Left ventricle myocardium inferior (tissue), 1 donor: ENCODE data around the gene ANGPTL4. TPM values are rescaled to one million over a fixed set of nuclear protein-coding genes. Genes with fewer than 3 reads are reported as not detected.

Experiments used
- DNase-seq: peaks from one replicate; pipeline ENCODE4 v3.0.0-alpha.2; 2020
- H3K27ac ChIP-seq: fragments of 200-600 bp; replicated peaks from 2 replicates; pipeline ENCODE4 v1.8.0; 2021
- H3K27me3 ChIP-seq: fragments of 200-600 bp; 2 replicates; pipeline ENCODE4 v1.8.0; 2021; ENCODE audit warnings: low read depth
- H3K36me3 ChIP-seq: fragments of 200-600 bp; 2 replicates; pipeline ENCODE4 v1.8.0; 2021
- H3K4me1 ChIP-seq: fragments of 200-600 bp; 2 replicates; pipeline ENCODE4 v1.8.0; 2021
- H3K4me3 ChIP-seq: fragments of 200-600 bp; 2 replicates; pipeline ENCODE4 v1.8.0; 2021; ENCODE audit warnings: mild to moderate bottlenecking, moderate library complexity
- H3K9me3 ChIP-seq: fragments of 200-600 bp; replicated peaks from 2 replicates; pipeline ENCODE4 v1.8.0; 2021
- intact Hi-C: fragments of 100-400 bp; cut with micrococcal nuclease; formaldehyde crosslinking; loops from one replicate; pipeline ENCODE4 v1.11.0; 2022
- microRNA-seq: library from miRNA; unstranded; fragments of <30 nt; microRNA quantifications from one replicate; pipeline ENCODE4 v1.2.0, GENCODE V29; 2020
- total RNA-seq: library from RNA; stranded (reverse); fragmentation: NEBNext Ultra II Directional; extraction: Animal tissue kit (Norgen Biotek cat#: 25700); gene quantifications from one replicate; pipeline ENCODE4 v1.2.1, GENCODE V29; 2021
- TF ChIP-seq, protein P1 (sequence below): fragments of 200-600 bp; IDR thresholded peaks from 2 replicates; pipeline ENCODE4 v1.8.0; 2021; ENCODE audit warnings: antibody characterized with exemption, mild to moderate bottlenecking, borderline replicate concordance
- donor health status: DM: no; HTN: yes; CAD: no; lungs with severe emphysema.

ANGPTL4 gene
- total RNA-seq, 1 donor from 2014 or later = 8.4 TPM

DNA sequence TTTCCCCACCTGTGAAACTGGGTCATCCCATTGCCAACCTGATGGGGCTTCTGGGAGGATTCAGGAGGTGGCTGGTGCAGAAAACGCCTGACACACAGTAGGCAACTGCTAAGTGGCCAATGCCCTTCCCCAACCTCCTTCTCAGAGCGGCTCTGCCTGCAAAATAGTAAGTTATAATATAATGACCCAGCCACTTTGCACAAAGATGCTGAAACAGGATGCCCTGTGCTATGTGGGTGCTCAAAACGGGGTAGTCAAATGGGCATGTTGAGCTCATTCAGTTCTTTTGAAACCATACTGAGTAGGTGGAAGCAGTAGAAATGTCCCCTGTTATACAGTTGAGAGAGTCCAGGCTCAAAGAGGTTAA lies 49.7 kb downstream of the ANGPTL4 start:
- no peak for DNase-seq
- H3K27me3 ChIP-seq = no peaks in the 10 kb centered on the region
- H3K9me3 ChIP-seq = no peaks in the 10 kb centered on the region
- peaks cover 59% of the 10 kb centered on the region for H3K4me1 ChIP-seq
- TF ChIP-seq, protein P1, sequence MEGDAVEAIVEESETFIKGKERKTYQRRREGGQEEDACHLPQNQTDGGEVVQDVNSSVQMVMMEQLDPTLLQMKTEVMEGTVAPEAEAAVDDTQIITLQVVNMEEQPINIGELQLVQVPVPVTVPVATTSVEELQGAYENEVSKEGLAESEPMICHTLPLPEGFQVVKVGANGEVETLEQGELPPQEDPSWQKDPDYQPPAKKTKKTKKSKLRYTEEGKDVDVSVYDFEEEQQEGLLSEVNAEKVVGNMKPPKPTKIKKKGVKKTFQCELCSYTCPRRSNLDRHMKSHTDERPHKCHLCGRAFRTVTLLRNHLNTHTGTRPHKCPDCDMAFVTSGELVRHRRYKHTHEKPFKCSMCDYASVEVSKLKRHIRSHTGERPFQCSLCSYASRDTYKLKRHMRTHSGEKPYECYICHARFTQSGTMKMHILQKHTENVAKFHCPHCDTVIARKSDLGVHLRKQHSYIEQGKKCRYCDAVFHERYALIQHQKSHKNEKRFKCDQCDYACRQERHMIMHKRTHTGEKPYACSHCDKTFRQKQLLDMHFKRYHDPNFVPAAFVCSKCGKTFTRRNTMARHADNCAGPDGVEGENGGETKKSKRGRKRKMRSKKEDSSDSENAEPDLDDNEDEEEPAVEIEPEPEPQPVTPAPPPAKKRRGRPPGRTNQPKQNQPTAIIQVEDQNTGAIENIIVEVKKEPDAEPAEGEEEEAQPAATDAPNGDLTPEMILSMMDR = no peak
- H3K4me3 ChIP-seq = peak overlapping the region; percentile 95
- peaks cover under 1% of the 10 kb centered on the region for H3K36me3 ChIP-seq
- intact Hi-C loops = no loop called here
- H3K27ac ChIP-seq = peak overlapping the region; percentile 94

DNA sequence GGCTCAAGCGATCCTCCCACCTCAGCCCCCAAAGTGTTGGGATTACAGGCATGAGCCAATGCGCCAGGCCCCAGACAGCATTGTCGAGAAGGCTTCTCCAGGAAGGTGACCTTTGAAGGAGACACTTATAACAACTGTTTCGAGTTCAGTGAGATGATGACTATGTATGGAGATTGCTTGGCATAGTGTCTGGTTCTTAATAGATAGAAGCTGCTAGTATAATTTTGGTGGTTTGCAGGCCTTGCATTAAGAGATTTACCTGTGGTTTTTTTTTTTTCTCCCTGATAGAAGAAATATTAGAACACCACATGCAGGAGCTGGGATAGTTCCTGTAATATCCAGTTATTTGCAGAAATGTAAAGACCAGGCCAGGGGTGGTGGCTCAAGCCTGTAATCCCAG lies 52.8 kb downstream of the ANGPTL4 start:
- intact Hi-C loops = no loop called here

DNA sequence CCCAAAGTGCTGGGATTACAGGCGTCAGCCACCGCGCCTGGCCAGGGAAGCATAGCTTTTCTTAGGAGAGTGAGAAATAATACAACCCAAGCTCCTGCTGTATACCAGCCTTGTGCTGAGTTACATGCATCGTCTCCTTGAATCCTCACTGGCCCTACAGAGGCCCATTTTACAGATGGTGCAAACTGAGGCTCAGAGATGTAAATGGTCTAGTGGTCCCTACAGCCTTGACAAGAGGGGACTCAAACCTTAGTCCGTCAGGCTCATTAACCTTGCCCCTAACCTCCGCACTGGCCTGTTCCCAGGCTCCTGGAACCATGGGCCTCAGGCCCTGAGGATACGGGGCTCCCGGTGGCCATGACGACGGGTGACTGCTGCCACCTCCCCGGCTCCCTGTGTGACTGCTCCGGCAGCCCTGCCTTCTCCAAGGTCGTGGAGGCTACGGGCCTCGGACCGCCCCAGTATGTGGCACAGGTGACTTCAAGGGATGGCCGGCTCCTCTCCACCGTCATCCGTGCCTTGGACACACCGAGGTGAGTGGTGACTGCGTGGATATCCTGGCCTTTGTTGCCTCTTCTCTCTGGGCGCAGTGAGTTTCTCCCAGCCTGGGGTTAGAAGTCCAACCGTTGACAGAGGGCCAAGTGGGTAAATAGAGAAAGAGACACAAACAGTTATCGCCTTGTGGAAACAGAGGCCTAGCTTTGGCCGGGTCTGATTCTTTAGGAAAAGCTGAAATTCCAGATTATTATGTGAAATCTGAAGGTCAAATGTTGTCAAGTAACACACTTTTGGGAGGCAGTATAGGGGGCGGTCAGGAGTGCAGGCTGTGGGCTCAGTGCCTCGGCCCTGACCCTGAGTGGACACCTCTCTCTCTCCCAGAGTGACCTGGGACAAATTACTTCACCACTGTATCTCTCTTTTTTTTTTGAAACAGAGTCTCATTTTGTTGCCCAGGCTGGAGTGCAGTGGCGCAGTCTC lies 57.8 kb downstream of the ANGPTL4 start:
- Histone ChIP-seq H3K9me3 (no peaks in the 10 kb centered on the region), H3K4me1 (peaks cover 48% of the 10 kb centered on the region), H3K4me3 (no peak overlapping the region), H3K36me3 (peaks cover 32% of the 10 kb centered on the region), H3K27ac (no peak overlapping the region), H3K27me3 (no peaks in the 10 kb centered on the region)
- intact Hi-C loops = no loop called here
- no peak for DNase-seq
- TF ChIP-seq, protein P1 = no peak

More for the DNA sequence above, 52.8 kb downstream of the ANGPTL4 start:
- peaks cover 11% of the 10 kb centered on the region for H3K36me3 ChIP-seq
- no peaks in the 10 kb centered on the region for H3K9me3 ChIP-seq
- H3K4me3 ChIP-seq = no peak overlapping the region
- TF ChIP-seq, protein P1 = no peak
- H3K27ac ChIP-seq = peak overlapping the region; percentile 82
- H3K27me3 ChIP-seq = no peaks in the 10 kb centered on the region
- no peak for DNase-seq
- peaks cover 66% of the 10 kb centered on the region for H3K4me1 ChIP-seq

DNA sequence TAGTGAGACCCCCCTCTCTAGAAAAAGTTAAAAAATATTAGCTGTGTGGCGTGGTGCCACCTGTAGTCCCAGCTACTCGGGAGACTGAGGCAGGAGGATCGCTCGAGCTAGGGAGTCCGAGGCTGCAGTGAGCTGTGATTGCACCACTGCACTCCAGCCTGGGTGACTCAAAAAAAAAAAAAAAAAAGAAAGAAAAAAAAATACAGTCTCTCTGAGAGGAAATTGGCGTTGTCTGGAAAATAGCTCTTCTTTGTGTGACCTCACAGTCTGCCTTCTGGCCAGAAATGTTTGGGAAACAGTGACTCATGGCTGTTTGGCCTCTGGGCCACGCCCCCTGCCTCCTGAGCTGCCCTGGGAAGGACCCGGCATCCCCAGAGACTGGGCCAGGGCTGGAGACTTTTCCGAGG lies 59.9 kb downstream of the ANGPTL4 start:
- H3K27me3 ChIP-seq = no peaks in the 10 kb centered on the region
- TF ChIP-seq, protein P1 = no peak
- H3K36me3 ChIP-seq = peaks cover 45% of the 10 kb centered on the region
- DNase-seq = peak; percentile 94
- H3K9me3 ChIP-seq = no peaks in the 10 kb centered on the region
- peak overlapping the region; percentile 44 for H3K4me3 ChIP-seq
- H3K4me1 ChIP-seq = peaks cover 28% of the 10 kb centered on the region
- intact Hi-C loops = no loop called here
- peak overlapping the region; percentile 95 for H3K27ac ChIP-seq

Small RNAs within 50 kb of the gene (microRNA-seq; reads per million reads assigned to microRNA genes)
- gene MIR4999 = 2.8 reads per million

Other genes starting within 250 kb of the ANGPTL4 start
- not detected for gene FBN3, start 214.6 kb upstream of the ANGPTL4 start, total RNA-seq
- gene CERS4, start 154.8 kb upstream of the ANGPTL4 start, total RNA-seq = 16.5 TPM
- 31.8 TPM for gene CD320, start 55.8 kb upstream of the ANGPTL4 start, total RNA-seq
- gene NDUFA7, start 42.8 kb upstream of the ANGPTL4 start, total RNA-seq = 134 TPM
- 967 TPM for gene RPS28, start 42.7 kb upstream of the ANGPTL4 start, total RNA-seq
- gene KANK3, start 20.9 kb upstream of the ANGPTL4 start, total RNA-seq = 19.9 TPM
- 157 TPM for gene RAB11B, start 26.2 kb downstream of the ANGPTL4 start, total RNA-seq
- 109 TPM for gene MARCHF2, start 49.1 kb downstream of the ANGPTL4 start, total RNA-seq
- 104 TPM for gene HNRNPM, start 80.8 kb downstream of the ANGPTL4 start, total RNA-seq
- gene PRAM1, start 138.5 kb downstream of the ANGPTL4 start, total RNA-seq = 0.36 TPM
- gene ZNF414, start 150.0 kb downstream of the ANGPTL4 start, total RNA-seq = 17.0 TPM
- 7.4 TPM for gene MYO1F, start 213.3 kb downstream of the ANGPTL4 start, total RNA-seq
- gene ADAMTS10, start 246.6 kb downstream of the ANGPTL4 start, total RNA-seq = 11.5 TPM